HG03280 (cell line): ENCODE measurements around the gene MRPL27.

Experiments used
- ATAC-seq: cut with Tn5 transposase; IDR thresholded peaks from one replicate; pipeline ENCODE4 v1.9.1; 2021; ENCODE audit warnings: mild to moderate bottlenecking, moderate library complexity; ENCODE audit not compliant: unreplicated experiment

The MRPL27 gene

DNA sequence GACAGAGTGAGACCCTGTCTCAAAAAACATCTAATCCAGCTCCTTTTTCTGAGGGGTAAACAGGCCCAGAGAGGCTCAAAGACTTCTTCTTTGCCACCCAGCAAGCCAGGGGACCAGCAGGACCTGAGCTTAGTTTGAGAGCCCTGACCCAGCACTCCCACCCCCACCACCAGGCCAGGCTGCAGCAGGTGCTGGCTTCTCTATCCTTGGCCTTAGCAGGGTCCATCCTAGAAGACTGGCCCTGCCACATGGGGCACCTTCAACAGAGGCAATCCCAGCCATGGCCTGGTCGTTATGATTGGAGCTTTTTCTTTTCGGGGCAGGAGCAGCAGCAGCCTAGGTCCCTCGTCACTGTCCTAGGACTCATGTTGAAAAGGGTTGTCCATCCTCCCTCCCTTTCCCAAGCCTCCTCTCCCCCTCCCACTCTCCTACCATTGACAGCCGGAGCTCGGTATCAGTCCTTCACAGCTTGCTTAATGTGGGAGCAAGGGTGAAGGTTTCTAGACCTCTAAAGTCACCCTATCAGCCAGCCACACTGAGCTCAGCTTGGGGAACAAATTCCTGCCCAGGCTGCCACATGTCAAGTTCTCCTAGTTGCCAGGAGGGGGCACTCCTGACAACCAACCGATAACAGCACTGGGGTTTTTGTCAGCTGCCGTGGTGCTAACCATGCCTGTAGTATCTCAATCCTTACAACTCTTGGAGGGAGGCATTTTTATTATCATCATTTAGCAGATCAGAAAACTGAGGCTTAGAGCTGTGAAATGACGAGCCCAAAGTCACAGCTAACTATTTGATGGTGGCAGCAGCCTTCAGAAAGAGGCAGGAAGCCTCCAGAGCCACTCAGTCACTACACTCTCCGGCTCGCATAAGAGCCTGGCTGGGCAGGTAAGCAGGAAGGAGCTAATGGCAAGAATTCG is 11.2 kb downstream of the MRPL27 start:
- no peak for ATAC-seq

DNA sequence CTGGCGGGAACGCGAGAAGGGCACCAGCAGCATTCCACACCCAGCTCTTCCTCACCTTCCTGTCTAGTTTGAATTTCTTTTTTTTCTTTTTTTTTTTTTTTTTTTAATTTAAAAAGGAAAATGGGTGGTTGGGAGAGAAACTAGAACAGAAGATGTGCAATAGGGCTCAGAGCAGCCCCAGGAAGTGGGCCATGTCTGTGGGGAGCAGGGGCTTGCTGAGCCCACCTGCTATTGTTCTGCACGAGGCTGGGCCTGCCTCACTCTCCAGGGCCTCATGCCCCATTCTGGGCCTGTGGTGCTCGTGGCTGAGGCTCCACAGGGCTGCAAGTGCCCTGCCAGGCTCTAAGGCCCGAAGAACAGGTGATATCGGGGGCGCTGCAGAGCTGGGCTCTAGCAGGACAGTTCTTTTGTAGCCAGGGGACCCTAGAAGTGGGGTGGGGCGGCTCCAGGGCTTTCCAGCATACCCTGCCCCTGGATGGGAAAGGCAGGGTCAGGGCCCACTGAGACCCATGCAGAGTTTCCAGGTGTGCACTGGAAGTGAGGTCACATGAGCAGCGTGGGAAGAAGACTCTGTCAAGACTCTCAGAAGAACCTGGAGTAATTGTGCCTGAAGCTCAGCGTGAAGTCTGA is 12.4 kb downstream of the MRPL27 start:
- ATAC-seq: no peak

- no peak for ATAC-seq
Measured at GRCh38 chr17:50359998-50360461, 13.0 kb downstream of the MRPL27 start.

GRCh38 chr17:50359005-50359699 is 13.8 kb downstream of the MRPL27 start:
- ATAC-seq: no peak

GRCh38 chr17:50358177-50358576 is 14.8 kb downstream of the MRPL27 start:
- ATAC-seq: no peak

- ATAC-seq: no peak
Measured at GRCh38 chr17:50356892-50357510, 16.0 kb downstream of the MRPL27 start.

DNA sequence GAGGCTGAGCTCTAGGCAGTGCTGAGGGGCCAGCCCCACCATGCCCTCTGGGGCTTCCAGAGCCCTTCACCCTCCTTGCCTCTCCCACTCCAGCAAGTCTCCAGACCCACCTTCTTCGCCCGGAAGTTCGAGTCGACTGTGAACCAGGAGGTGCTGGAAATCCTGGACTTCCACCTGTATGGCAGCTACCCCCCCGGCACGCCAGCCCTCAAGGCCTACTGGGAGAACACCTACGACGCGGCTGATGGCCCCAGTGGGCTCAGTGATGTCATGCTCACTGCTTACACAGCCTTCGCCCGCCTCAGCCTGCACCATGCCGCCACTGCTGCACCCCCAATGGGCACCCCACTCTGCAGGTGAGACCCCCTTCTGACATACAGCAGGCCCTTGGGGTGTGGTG is 16.6 kb downstream of the MRPL27 start:
- ATAC-seq: no peak

- ATAC-seq: no peak
Measured at GRCh38 chr17:50355701-50356341, 17.2 kb downstream of the MRPL27 start.

- ATAC-seq: no peak
Measured at GRCh38 chr17:50355336-50355700, 17.7 kb downstream of the MRPL27 start.

GRCh38 chr17:50354776-50355175 is 18.2 kb downstream of the MRPL27 start:
- no peak for ATAC-seq

GRCh38 chr17:50354198-50354597 is 18.8 kb downstream of the MRPL27 start:
- ATAC-seq: no peak

GRCh38 chr17:50353600-50354195 is 19.3 kb downstream of the MRPL27 start:
- no peak for ATAC-seq

GRCh38 chr17:50352693-50353599 is 20.0 kb downstream of the MRPL27 start:
- no peak for ATAC-seq

GRCh38 chr17:50352072-50352692 is 20.8 kb downstream of the MRPL27 start:
- ATAC-seq: no peak

DNA sequence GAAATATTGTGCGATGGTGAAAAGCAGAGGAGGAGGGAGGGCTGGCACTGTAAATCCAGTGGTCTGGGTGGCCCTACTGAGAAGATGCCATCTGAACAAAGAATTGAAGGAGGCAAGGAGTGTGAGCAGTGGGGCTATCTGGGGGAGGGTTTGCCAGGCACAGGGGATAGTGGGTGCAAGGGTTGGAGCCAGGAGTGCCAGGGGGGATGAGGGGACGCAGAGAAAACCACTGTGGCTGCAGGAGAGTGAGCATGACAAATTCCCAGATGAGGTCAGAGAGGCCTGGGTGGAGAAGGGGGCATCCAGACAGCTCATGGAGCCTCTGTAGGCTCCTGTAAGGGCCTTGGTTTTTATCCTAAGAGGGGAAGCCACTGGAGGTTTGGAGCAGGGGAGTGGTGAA is 22.3 kb downstream of the MRPL27 start:
- ATAC-seq: no peak

- no peak for ATAC-seq
Measured at GRCh38 chr17:50349243-50349600, 23.8 kb downstream of the MRPL27 start.

GRCh38 chr17:50348522-50349242 is 24.3 kb downstream of the MRPL27 start:
- ATAC-seq: no peak

GRCh38 chr17:50347894-50348291 is 25.1 kb downstream of the MRPL27 start:
- no peak for ATAC-seq
